ENCODE data around the gene EGLN2. TPM values are rescaled to one million over a fixed set of nuclear protein-coding genes. Genes with fewer than 3 reads are reported as not detected.

Gene EGLN2
- total and polyA plus RNA-seq, 10 of the 15 experiments (the other 5 are each of a cell fraction or from before 2014, with no cell fraction given), result 8.6 to 93.0 (median 66.8) TPM

DNA sequence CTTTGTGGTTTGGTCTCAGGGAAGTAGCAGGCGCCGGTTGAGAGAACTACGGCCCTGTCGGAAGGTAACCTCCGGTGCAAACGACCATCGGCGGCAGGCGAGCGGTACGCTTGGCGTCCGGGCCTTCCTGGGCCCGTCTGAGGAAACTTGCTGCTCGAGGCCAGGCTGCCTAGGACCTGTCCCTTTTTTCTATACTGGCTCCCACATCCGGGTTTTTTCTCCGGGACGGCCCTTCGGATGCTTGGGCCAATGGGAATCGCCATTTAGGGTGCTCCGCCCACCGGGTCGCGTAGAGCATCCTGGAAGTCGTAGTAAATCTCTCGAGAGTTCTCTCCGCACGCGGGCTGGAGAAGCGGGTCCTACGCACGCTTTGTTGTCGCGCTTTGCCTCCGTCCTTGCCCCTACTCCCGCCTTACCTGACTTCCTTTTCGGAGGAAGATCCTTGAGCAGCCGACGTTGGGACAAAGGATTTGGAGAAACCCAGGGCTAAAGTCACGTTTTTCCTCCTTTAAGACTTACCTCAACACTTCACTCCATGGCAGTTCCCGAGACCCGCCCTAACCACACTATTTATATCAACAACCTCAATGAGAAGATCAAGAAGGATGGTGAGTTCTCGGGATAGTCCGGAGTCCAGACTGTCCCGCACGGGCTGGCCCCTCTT, 48.0 kb upstream of the EGLN2 start, which contains the start of gene SNRPA (continued):
- TF ChIP-seq, protein P1, sequence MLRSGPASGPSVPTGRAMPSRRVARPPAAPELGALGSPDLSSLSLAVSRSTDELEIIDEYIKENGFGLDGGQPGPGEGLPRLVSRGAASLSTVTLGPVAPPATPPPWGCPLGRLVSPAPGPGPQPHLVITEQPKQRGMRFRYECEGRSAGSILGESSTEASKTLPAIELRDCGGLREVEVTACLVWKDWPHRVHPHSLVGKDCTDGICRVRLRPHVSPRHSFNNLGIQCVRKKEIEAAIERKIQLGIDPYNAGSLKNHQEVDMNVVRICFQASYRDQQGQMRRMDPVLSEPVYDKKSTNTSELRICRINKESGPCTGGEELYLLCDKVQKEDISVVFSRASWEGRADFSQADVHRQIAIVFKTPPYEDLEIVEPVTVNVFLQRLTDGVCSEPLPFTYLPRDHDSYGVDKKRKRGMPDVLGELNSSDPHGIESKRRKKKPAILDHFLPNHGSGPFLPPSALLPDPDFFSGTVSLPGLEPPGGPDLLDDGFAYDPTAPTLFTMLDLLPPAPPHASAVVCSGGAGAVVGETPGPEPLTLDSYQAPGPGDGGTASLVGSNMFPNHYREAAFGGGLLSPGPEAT (IDR thresholded peaks at IDR 0.05; ENCODE audit: low read depth), result peak; percentile 4; the same call in 1 of the 2 replicates
- TF ChIP-seq, protein P2, sequence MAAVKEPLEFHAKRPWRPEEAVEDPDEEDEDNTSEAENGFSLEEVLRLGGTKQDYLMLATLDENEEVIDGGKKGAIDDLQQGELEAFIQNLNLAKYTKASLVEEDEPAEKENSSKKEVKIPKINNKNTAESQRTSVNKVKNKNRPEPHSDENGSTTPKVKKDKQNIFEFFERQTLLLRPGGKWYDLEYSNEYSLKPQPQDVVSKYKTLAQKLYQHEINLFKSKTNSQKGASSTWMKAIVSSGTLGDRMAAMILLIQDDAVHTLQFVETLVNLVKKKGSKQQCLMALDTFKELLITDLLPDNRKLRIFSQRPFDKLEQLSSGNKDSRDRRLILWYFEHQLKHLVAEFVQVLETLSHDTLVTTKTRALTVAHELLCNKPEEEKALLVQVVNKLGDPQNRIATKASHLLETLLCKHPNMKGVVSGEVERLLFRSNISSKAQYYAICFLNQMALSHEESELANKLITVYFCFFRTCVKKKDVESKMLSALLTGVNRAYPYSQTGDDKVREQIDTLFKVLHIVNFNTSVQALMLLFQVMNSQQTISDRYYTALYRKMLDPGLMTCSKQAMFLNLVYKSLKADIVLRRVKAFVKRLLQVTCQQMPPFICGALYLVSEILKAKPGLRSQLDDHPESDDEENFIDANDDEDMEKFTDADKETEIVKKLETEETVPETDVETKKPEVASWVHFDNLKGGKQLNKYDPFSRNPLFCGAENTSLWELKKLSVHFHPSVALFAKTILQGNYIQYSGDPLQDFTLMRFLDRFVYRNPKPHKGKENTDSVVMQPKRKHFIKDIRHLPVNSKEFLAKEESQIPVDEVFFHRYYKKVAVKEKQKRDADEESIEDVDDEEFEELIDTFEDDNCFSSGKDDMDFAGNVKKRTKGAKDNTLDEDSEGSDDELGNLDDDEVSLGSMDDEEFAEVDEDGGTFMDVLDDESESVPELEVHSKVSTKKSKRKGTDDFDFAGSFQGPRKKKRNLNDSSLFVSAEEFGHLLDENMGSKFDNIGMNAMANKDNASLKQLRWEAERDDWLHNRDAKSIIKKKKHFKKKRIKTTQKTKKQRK (IDR thresholded peaks at IDR 0.05; ENCODE audit: low read depth, low read length), result no peak
- TF ChIP-seq POLR2A (IDR thresholded peaks at IDR 0.05; ENCODE audit: low read depth, low read length) (peak; percentile 72), PAX5 (IDR thresholded peaks at IDR 0.05; ENCODE audit: borderline replicate concordance, low read depth, low read length) (0 out of 2 replicates have a peak, but pooled peaks have one; percentile 19), POLR2AphosphoS2 (IDR thresholded peaks at IDR 0.05; ENCODE audit: low read depth, low read length) (peak; percentile 81; the same call in 1 of the 2 replicates), STAT1 (conservative IDR thresholded peaks at IDR 0.05) (0 out of 2 replicates have a peak, but pooled peaks have one; percentile 33), TAF1 (IDR thresholded peaks at IDR 0.05; ENCODE audit: borderline replicate concordance, low read depth, low read length) (peak; percentile 65; the same call in 1 of the 2 replicates), POLR2AphosphoS5 (IDR thresholded peaks at IDR 0.05; ENCODE audit: low read length) (peak; percentile 91), MYC (IDR thresholded peaks at IDR 0.05; ENCODE audit: insufficient read depth, insufficient read length, insufficient replicate concordance, low read length, severe bottlenecking) (peak; percentile 46), PML (IDR thresholded peaks at IDR 0.05; ENCODE audit: low read length) (peak; percentile 97), CHD4 (IDR thresholded peaks at IDR 0.05) (no peak), CREB1 (IDR thresholded peaks at IDR 0.05; ENCODE audit: low read depth) (peak; percentile 56; the same call in 1 of the 2 replicates)
- TF ChIP-seq, protein P3, sequence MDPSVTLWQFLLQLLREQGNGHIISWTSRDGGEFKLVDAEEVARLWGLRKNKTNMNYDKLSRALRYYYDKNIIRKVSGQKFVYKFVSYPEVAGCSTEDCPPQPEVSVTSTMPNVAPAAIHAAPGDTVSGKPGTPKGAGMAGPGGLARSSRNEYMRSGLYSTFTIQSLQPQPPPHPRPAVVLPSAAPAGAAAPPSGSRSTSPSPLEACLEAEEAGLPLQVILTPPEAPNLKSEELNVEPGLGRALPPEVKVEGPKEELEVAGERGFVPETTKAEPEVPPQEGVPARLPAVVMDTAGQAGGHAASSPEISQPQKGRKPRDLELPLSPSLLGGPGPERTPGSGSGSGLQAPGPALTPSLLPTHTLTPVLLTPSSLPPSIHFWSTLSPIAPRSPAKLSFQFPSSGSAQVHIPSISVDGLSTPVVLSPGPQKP (IDR thresholded peaks at IDR 0.05; ENCODE audit: low read depth, low read length), result 0 out of 2 replicates have a peak, but pooled peaks have one; percentile 27
- TF ChIP-seq, protein P4, sequence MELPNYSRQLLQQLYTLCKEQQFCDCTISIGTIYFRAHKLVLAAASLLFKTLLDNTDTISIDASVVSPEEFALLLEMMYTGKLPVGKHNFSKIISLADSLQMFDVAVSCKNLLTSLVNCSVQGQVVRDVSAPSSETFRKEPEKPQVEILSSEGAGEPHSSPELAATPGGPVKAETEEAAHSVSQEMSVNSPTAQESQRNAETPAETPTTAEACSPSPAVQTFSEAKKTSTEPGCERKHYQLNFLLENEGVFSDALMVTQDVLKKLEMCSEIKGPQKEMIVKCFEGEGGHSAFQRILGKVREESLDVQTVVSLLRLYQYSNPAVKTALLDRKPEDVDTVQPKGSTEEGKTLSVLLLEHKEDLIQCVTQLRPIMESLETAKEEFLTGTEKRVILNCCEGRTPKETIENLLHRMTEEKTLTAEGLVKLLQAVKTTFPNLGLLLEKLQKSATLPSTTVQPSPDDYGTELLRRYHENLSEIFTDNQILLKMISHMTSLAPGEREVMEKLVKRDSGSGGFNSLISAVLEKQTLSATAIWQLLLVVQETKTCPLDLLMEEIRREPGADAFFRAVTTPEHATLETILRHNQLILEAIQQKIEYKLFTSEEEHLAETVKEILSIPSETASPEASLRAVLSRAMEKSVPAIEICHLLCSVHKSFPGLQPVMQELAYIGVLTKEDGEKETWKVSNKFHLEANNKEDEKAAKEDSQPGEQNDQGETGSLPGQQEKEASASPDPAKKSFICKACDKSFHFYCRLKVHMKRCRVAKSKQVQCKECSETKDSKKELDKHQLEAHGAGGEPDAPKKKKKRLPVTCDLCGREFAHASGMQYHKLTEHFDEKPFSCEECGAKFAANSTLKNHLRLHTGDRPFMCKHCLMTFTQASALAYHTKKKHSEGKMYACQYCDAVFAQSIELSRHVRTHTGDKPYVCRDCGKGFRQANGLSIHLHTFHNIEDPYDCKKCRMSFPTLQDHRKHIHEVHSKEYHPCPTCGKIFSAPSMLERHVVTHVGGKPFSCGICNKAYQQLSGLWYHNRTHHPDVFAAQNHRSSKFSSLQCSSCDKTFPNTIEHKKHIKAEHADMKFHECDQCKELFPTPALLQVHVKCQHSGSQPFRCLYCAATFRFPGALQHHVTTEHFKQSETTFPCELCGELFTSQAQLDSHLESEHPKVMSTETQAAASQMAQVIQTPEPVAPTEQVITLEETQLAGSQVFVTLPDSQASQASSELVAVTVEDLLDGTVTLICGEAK (IDR thresholded peaks at IDR 0.05; ENCODE audit: borderline replicate concordance), result 0 out of 2 replicates have a peak, but pooled peaks have one; percentile 18
- TF ChIP-seq, protein P5, sequence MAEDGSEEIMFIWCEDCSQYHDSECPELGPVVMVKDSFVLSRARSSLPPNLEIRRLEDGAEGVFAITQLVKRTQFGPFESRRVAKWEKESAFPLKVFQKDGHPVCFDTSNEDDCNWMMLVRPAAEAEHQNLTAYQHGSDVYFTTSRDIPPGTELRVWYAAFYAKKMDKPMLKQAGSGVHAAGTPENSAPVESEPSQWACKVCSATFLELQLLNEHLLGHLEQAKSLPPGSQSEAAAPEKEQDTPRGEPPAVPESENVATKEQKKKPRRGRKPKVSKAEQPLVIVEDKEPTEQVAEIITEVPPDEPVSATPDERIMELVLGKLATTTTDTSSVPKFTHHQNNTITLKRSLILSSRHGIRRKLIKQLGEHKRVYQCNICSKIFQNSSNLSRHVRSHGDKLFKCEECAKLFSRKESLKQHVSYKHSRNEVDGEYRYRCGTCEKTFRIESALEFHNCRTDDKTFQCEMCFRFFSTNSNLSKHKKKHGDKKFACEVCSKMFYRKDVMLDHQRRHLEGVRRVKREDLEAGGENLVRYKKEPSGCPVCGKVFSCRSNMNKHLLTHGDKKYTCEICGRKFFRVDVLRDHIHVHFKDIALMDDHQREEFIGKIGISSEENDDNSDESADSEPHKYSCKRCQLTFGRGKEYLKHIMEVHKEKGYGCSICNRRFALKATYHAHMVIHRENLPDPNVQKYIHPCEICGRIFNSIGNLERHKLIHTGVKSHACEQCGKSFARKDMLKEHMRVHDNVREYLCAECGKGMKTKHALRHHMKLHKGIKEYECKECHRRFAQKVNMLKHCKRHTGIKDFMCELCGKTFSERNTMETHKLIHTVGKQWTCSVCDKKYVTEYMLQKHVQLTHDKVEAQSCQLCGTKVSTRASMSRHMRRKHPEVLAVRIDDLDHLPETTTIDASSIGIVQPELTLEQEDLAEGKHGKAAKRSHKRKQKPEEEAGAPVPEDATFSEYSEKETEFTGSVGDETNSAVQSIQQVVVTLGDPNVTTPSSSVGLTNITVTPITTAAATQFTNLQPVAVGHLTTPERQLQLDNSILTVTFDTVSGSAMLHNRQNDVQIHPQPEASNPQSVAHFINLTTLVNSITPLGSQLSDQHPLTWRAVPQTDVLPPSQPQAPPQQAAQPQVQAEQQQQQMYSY (CRISPR knock-in tag; IDR thresholded peaks at IDR 0.05), result no peak
